GM12875 (cell line): ENCODE data around the gene IGSF1.
"Not testable (repeated sequence)": the region's sequence is repeated elsewhere in the genome, so short reads cannot be mapped to it uniquely, and the experiment has no call there.

Experiments used
- H3K4me3 ChIP-seq: one replicate; pipeline ENCODE4 v1.5.1; 2011; ENCODE audit warnings: low read depth, low read length, control low read depth
- CTCF ChIP-seq: IDR thresholded peaks from 2 replicates; pipeline ENCODE4 v1.5.1; 2011; ENCODE audit warnings: low read depth, mild to moderate bottlenecking, control low read depth, inconsistent platforms, low read length, moderate library complexity, borderline replicate concordance; ENCODE audit not compliant: insufficient read depth

Gene IGSF1

GRCh38 chrX:131257367-131257766, 31.7 kb downstream of the IGSF1 start:
- no peak for TF ChIP-seq CTCF
- no peak overlapping the region for H3K4me3 ChIP-seq

- H3K4me3 ChIP-seq = not testable (repeated sequence)
Observed at GRCh38 chrX:131250984-131251738, 37.9 kb downstream of the IGSF1 start.

DNA sequence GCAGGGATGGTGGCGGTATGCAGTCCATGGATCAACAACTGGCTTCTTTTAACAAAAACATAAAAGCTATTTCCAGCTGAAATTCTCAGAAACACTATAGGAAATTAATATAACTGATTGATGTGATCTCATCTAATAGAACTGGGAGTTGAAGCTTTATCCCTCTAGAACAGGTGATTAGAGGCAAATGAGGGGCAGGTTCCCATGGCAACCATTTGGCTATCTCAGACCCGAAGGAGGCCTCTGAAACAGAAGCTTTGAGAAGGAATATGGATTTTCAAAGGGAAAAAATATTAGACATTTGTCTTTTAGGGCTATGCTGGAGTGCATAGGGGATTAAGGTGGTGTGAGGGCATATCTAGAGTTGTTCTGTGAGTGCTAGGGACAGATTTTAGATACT, 50.0 kb downstream of the IGSF1 start:
- H3K4me3 ChIP-seq = no peak overlapping the region
- no peak for TF ChIP-seq CTCF

DNA sequence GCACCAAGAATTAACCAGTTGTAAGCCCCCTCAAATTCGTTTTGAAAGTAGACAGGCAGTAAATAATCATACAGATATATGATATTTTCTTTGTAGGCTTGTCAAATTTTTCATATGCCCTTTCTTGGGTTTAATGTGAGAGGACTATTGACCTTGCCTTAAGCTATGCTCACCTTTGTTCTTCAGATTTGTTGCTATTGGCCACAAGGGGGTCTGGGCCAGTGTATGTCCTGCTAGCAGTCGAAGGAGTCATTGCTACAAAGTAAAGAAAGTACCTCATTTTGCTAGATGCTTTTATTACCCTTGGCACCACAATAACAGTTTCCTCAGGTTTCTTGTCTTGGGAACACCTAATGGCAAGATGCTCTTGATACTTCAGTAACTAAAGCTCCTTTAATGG, 51.7 kb downstream of the IGSF1 start:
- TF ChIP-seq CTCF = no peak
- no peak overlapping the region for H3K4me3 ChIP-seq

DNA sequence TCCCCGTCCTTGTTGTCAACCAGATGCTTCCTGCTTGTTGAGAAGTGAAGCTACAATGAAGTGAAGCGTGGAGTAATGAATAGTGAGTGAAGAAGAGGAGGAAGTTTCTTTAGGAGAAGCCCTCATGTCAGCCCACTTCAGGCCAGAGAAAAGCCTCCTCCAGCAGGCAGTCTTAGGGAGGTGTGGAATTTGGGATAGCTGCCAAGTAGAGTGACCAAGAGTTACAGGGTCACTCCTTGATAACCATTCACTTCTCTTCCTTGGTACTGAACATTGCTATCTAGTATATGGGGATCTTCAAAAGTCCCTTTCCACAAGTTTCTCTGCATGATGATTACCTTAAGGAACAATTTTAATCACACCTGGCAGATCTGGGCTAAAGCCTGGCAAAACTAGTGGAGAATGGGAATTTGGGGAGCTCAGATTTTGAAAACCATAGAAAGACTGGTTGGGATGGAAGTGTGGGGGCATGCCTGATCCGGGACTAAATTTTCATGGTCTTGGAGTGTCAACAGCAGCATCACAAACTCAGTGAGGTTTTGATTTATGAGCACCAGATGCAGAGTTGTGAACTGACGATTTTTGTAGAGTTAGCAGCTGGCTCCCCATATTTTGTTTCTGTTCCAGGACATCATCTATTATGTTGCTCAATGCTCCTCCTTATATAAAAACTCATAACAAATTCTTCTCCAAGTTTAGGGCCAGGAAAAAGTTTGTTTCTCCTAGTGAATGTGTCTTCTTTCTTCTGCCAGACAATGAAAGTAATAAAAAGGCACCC, 53.1 kb downstream of the IGSF1 start:
- no peak overlapping the region for H3K4me3 ChIP-seq
- TF ChIP-seq CTCF = no peak

GRCh38 chrX:131227608-131228007, 61.5 kb downstream of the IGSF1 start:
- no peak for TF ChIP-seq CTCF
- H3K4me3 ChIP-seq = no peak overlapping the region

GRCh38 chrX:131226591-131226990, 62.5 kb downstream of the IGSF1 start:
- no peak for TF ChIP-seq CTCF
- no peak overlapping the region for H3K4me3 ChIP-seq
